SU-DHL-6 (cell line): Measurements from ENCODE around the gene CYSRT1.
"Not testable (repeated sequence)": the region's sequence is repeated elsewhere in the genome, so short reads cannot be mapped to it uniquely, and the experiment has no call there.

Experiments
- H2AFZ ChIP-seq: fragments of 200-600 bp; sonication (generic); 2 replicates; pipeline ENCODE4 v1.6.1; 2014; ENCODE audit warnings: low read depth, mild to moderate bottlenecking, moderate library complexity, mixed read lengths, antibody characterized with exemption, low read length; ENCODE audit not compliant: severe bottlenecking
- H3F3A ChIP-seq: fragments of 200-600 bp; shearing (Covaris generic); 2 replicates; pipeline ENCODE4 v1.6.0; 2016; ENCODE audit warnings: antibody characterized with exemption, mild to moderate bottlenecking; ENCODE audit not compliant: insufficient read depth
- H3K27ac ChIP-seq: fragments of 200-600 bp; sonication (generic); 2 replicates; pipeline ENCODE4 v1.5.1; 2016; ENCODE audit warnings: low read depth, mild to moderate bottlenecking, low read length, moderate library complexity, mixed read lengths
- H3K27me3 ChIP-seq: fragments of 200-600 bp; sonication (generic), shearing (Covaris generic); 2 replicates; pipeline ENCODE4 v1.6.0; 2014; ENCODE audit warnings: mild to moderate bottlenecking, low read length
- H3K36me3 ChIP-seq: fragments of 200-600 bp; sonication (generic); 2 replicates; pipeline ENCODE4 v1.6.1; 2014; ENCODE audit warnings: mild to moderate bottlenecking, low read length, mixed read lengths
- H3K4me2 ChIP-seq: fragments of 300-600, 200-600 bp; shearing (Covaris generic), sonication (generic); 2 replicates; pipeline ENCODE4 v1.6.0; 2014; ENCODE audit warnings: low read length, low read depth, mild to moderate bottlenecking; ENCODE audit not compliant: poor library complexity, severe bottlenecking
- H3K4me3 ChIP-seq: fragments of 200-600 bp; sonication (generic); 2 replicates; pipeline ENCODE4 v1.5.1; 2014; ENCODE audit warnings: antibody characterized with exemption, low read length, mild to moderate bottlenecking, mixed read lengths; ENCODE audit not compliant: insufficient read depth, poor library complexity, severe bottlenecking
- H3K79me2 ChIP-seq: fragments of 200-600 bp; sonication (generic); 2 replicates; pipeline ENCODE4 v1.6.1; 2014; ENCODE audit warnings: mild to moderate bottlenecking, low read length, moderate library complexity; ENCODE audit not compliant: insufficient read depth
- H3K9ac ChIP-seq: fragments of 200-600 bp; sonication (generic); 2 replicates; pipeline ENCODE4 v1.7.0; 2014; ENCODE audit warnings: mild to moderate bottlenecking, low read length
- H3K9me2 ChIP-seq: fragments of 200-600 bp; sonication (generic); replicated peaks from 2 replicates; pipeline ENCODE4 v1.6.1; 2014; ENCODE audit warnings: low read length; ENCODE audit not compliant: insufficient read depth
- H3K9me3 ChIP-seq: fragments of 200-600 bp; sonication (generic); 2 replicates; pipeline ENCODE4 v1.6.1; 2014; ENCODE audit warnings: low read length, mixed read lengths; ENCODE audit not compliant: insufficient read depth
- H4K20me1 ChIP-seq: fragments of 200-600 bp; sonication (generic); 2 replicates; pipeline ENCODE4 v1.6.1; 2014; ENCODE audit warnings: low read depth, mild to moderate bottlenecking, antibody characterized with exemption, low read length, moderate library complexity, mixed read lengths
- CTCF ChIP-seq: fragments of 200-600 bp; sonication (generic); IDR thresholded peaks from one replicate; pipeline ENCODE4 v1.5.1; 2017; ENCODE audit warnings: antibody characterized with exemption, mild to moderate bottlenecking, low read length, moderate library complexity; ENCODE audit not compliant: insufficient read depth, poor library complexity, severe bottlenecking
- EZH2phosphoT487 ChIP-seq: fragments of 200-600 bp; sonication (generic), shearing (Covaris generic); conservative IDR thresholded peaks from 2 replicates; pipeline ENCODE4 v1.6.1; 2018; ENCODE audit warnings: mild to moderate bottlenecking, antibody characterized with exemption, low read length, moderate library complexity, mixed read lengths

Gene CYSRT1

GRCh38 chr9:137236936-137237421 is 12.0 kb downstream of the CYSRT1 start:
- no peak for TF ChIP-seq EZH2phosphoT487
- TF ChIP-seq CTCF: no peak

GRCh38 chr9:137237759-137238726 is 13.1 kb downstream of the CYSRT1 start:
- Histone ChIP-seq H4K20me1 (peaks cover 9% of the 10 kb centered on the region; the same call in 1 of the 2 replicates), H3K4me3 (no peak overlapping the region), H3K79me2 (peaks cover 15% of the 10 kb centered on the region), H3K9me3 (no peaks in the 10 kb centered on the region), H3K4me2 (no peak overlapping the region), H3K9ac (no peak overlapping the region; the same call in 1 of the 2 replicates), H2AFZ (no peak overlapping the region), H3K36me3 (peaks cover 8% of the 10 kb centered on the region; the same call in 1 of the 2 replicates), H3F3A (no peaks in the 10 kb centered on the region), H3K9me2 (no peaks in the 10 kb centered on the region), H3K27ac (no peak overlapping the region), H3K27me3 (no peaks in the 10 kb centered on the region)
- TF ChIP-seq CTCF (no peak), EZH2phosphoT487 (no peak)

More at GRCh38 chr9:137236936-137237421, 12.0 kb downstream of the CYSRT1 start:
- H3K27ac ChIP-seq: no peak overlapping the region
- peak overlapping the region; percentile 32 for H3K4me2 ChIP-seq
- no peaks in the 10 kb centered on the region for H3F3A ChIP-seq
- H3K36me3 ChIP-seq: peaks cover under 1% of the 10 kb centered on the region; the same call in 1 of the 2 replicates
- H3K27me3 ChIP-seq: no peaks in the 10 kb centered on the region
- no peak overlapping the region for H2AFZ ChIP-seq
- H3K4me3 ChIP-seq: no peak overlapping the region
- H3K9ac ChIP-seq: peak overlapping the region; percentile 28; the same call in 1 of the 2 replicates
- peaks cover 5% of the 10 kb centered on the region for H3K79me2 ChIP-seq
- no peaks in the 10 kb centered on the region for H3K9me3 ChIP-seq
- H3K9me2 ChIP-seq: no peaks in the 10 kb centered on the region
- peaks cover 4% of the 10 kb centered on the region; the same call in 1 of the 2 replicates for H4K20me1 ChIP-seq

GRCh38 chr9:137239541-137240200 is 14.7 kb downstream of the CYSRT1 start:
- H3K79me2 ChIP-seq: peaks cover 15% of the 10 kb centered on the region
- H3K4me2 ChIP-seq: peak overlapping the region; percentile 83
- peak overlapping the region; percentile 95 for H3K9ac ChIP-seq
- not testable (repeated sequence) for H3F3A ChIP-seq, H3K9me2 ChIP-seq, H4K20me1 ChIP-seq, H2AFZ ChIP-seq, H3K9me3 ChIP-seq, H3K27me3 ChIP-seq, H3K36me3 ChIP-seq
- H3K27ac ChIP-seq: peak overlapping the region; percentile 91
- H3K4me3 ChIP-seq: peak overlapping the region; percentile 85
